HCT116 (cell line): Measurements from ENCODE around the gene GRM3. TPM values are rescaled to one million over a fixed set of nuclear protein-coding genes. Genes with fewer than 3 reads are reported as not detected.

Experiments used
- ATAC-seq: fragments of 200-7000 bp; cut with Tn5 transposase; 2 replicates; pipeline ENCODE4 v1.9.1; 2020; ENCODE audit warnings: mild to moderate bottlenecking, moderate library complexity
- BruUV-seq: library from RNA; stranded (reverse); fragments of 400-500 nt; replicated peaks from 2 replicates; lab custom pipeline; 2021; lab: Mats Ljungman, UMichigan
- CTCF ChIA-PET: fragments of 300-600 bp; sonication (Branson Sonifier 250); formaldehyde crosslinking; loops from one replicate; lab custom pipeline; 2021; ENCODE audit warnings: antibody characterized with exemption; lab: Charles Lee
- POLR2A ChIA-PET: fragments of 300-600, 350-600 bp; sonication (Branson Sonifier 250); formaldehyde crosslinking; loops from one replicate; lab custom pipeline; 2021; ENCODE audit warnings: antibody characterized with exemption; lab: Charles Lee
- RAD21 ChIA-PET, 2 experiments: fragments of 300-600 bp; sonication (Branson Sonifier 250); formaldehyde crosslinking; loops; one replicate each; lab custom pipeline; 2023; ENCODE audit warnings: low total read pairs in 2 of 2; ENCODE audit not compliant: uncharacterized antibody in 2 of 2, unreplicated experiment in 2 of 2, low non-redundant PET in 1 of 2; lab: Charles Lee
- DNase-seq: peaks from one replicate; pipeline ENCODE4 v3.0.0-alpha.2; 2010; ENCODE audit warnings: low read depth, low spot score
- H2AFZ ChIP-seq: fragments of 200-600 bp; shearing (Covaris generic), sonication (generic); 2 replicates; pipeline ENCODE4 v1.6.1; 2017; ENCODE audit warnings: low read depth, mixed run types, mixed read lengths, antibody characterized with exemption, low read length; ENCODE audit not compliant: poor library complexity, severe bottlenecking
- H3K27ac ChIP-seq: 2 replicates; pipeline ENCODE4 v1.5.1; 2012; ENCODE audit warnings: low read depth, low read length
- H3K27me3 ChIP-seq: fragments of 200-600 bp; sonication (generic); 2 replicates; pipeline ENCODE4 v1.6.1; 2016; ENCODE audit warnings: mixed run types, low read length, mixed read lengths; ENCODE audit not compliant: insufficient read depth
- H3K36me3 ChIP-seq, 2 experiments: fragments of 200-500 bp in 1 of 2; fragments of 200-600 bp in 1 of 2; sonication (Bioruptor generic) in 1 of 2; sonication (generic) in 1 of 2; 2 replicates each; pipeline versions ENCODE4 v1.5.1 to v1.6.1; 2014 to 2016; ENCODE audit warnings: low read length in 2 of 2, inconsistent platforms in 1 of 2, mixed read lengths in 1 of 2, mixed run types in 1 of 2; ENCODE audit not compliant: insufficient read depth in 2 of 2, control insufficient read depth in 1 of 2
- H3K4me1 ChIP-seq, 2 experiments: fragments of 200-600 bp in 1 of 2; sonication (generic) in 1 of 2; 2 replicates each; pipeline versions ENCODE4 v1.5.1 to v1.6.1; 2012 to 2017; ENCODE audit warnings: low read length in 2 of 2, inconsistent platforms in 1 of 2, mild to moderate bottlenecking in 1 of 2, mixed read lengths in 1 of 2, mixed run types in 1 of 2, moderate library complexity in 1 of 2; ENCODE audit not compliant: insufficient read depth in 2 of 2, control insufficient read depth in 1 of 2
- H3K4me2 ChIP-seq: fragments of 200-600 bp; sonication (generic); 2 replicates; pipeline ENCODE4 v1.6.1; 2017; ENCODE audit warnings: mixed run types, low read length, mixed read lengths
- H3K4me3 ChIP-seq, 2 experiments: fragments of 200-600 bp in 1 of 2; sonication (generic) in 1 of 2; replicated peaks in 1 of 2; 2 replicates each; pipeline ENCODE4 v1.5.1; 2011 to 2016; ENCODE audit warnings: low read length in 2 of 2, control low read depth in 1 of 2, low read depth in 1 of 2, mild to moderate bottlenecking in 1 of 2, mixed read lengths in 1 of 2, mixed run types in 1 of 2
- H3K79me2 ChIP-seq: fragments of 200-600 bp; sonication (generic); 2 replicates; pipeline ENCODE4 v1.6.1; 2017; ENCODE audit warnings: mild to moderate bottlenecking, mixed run types, low read length, moderate library complexity, mixed read lengths; ENCODE audit not compliant: insufficient read depth
- H3K9ac ChIP-seq: fragments of 200-600 bp; sonication (generic); 2 replicates; pipeline ENCODE4 v1.6.1; 2016; ENCODE audit warnings: low read length, mixed read lengths
- H3K9me2 ChIP-seq: fragments of 200-600 bp; sonication (generic), shearing (Covaris generic); 2 replicates; pipeline ENCODE4 v1.6.1; 2017; ENCODE audit warnings: mixed run types, mild to moderate bottlenecking, moderate library complexity; ENCODE audit not compliant: insufficient read depth
- H3K9me3 ChIP-seq, 2 experiments: fragments of 200-500 bp in 1 of 2; fragments of 200-600 bp in 1 of 2; sonication (Bioruptor generic) in 1 of 2; sonication (generic) in 1 of 2; 2 replicates each; pipeline ENCODE4 v1.6.1; 2014 to 2017; ENCODE audit warnings: low read length in 2 of 2, mixed read lengths in 2 of 2, inconsistent platforms in 1 of 2, low read depth in 1 of 2, mild to moderate bottlenecking in 1 of 2, mixed run types in 1 of 2, moderate library complexity in 1 of 2; ENCODE audit not compliant: control insufficient read depth in 1 of 2, insufficient read depth in 1 of 2
- H4K20me1 ChIP-seq: fragments of 200-600 bp; sonication (generic), shearing (Covaris generic); 2 replicates; pipeline ENCODE4 v1.6.1; 2017; ENCODE audit warnings: mixed run types, mild to moderate bottlenecking, moderate library complexity; ENCODE audit not compliant: insufficient read depth
- CBX3 ChIP-seq: IDR thresholded peaks from 2 replicates; pipeline ENCODE4 v1.6.1; 2012; ENCODE audit warnings: low read depth
- CEBPB ChIP-seq: IDR thresholded peaks from 2 replicates; pipeline ENCODE4 v1.6.1; 2012; ENCODE audit warnings: low read depth
- CTCF ChIP-seq, 3 experiments: fragments of 200-600 bp in 1 of 3; sonication (generic) in 1 of 3; IDR thresholded peaks in 2 of 3; conservative IDR thresholded peaks in 1 of 3; 2 replicates each; pipeline ENCODE4 v1.5.1; 2012 to 2017; ENCODE audit warnings: low read depth in 2 of 3, low read length in 2 of 3, antibody characterized with exemption in 1 of 3, borderline replicate concordance in 1 of 3, control low read depth in 1 of 3, mild to moderate bottlenecking in 1 of 3, mixed read lengths in 1 of 3, mixed run types in 1 of 3, moderate library complexity in 1 of 3; ENCODE audit not compliant: insufficient read depth in 1 of 3
- ELF1 ChIP-seq: IDR thresholded peaks from 2 replicates; pipeline ENCODE4 v1.6.1; 2012; ENCODE audit warnings: low read depth, borderline replicate concordance
- EZH2 ChIP-seq: fragments of 200-600 bp; sonication (generic); IDR thresholded peaks from 2 replicates; pipeline ENCODE4 v1.6.1; 2017; ENCODE audit warnings: antibody characterized with exemption, mixed run types
- EZH2phosphoT487 ChIP-seq: fragments of 200-600 bp; IDR thresholded peaks from 2 replicates; pipeline ENCODE4 v1.6.1; 2018; ENCODE audit warnings: antibody characterized with exemption, borderline replicate concordance
- FOSL1 ChIP-seq: IDR thresholded peaks from 2 replicates; pipeline ENCODE4 v1.6.1; 2012; ENCODE audit warnings: low read depth
- JUND ChIP-seq: IDR thresholded peaks from 2 replicates; pipeline ENCODE4 v1.6.1; 2012
- MAX ChIP-seq: IDR thresholded peaks from 2 replicates; pipeline ENCODE4 v1.6.1; 2012
- POLR2A ChIP-seq: IDR thresholded peaks from 2 replicates; pipeline ENCODE4 v1.7.0; 2011; ENCODE audit warnings: borderline replicate concordance; ENCODE audit not compliant: insufficient read depth, insufficient read length; ENCODE audit errors: extremely low read depth
- POLR2AphosphoS5 ChIP-seq: IDR thresholded peaks from 2 replicates; pipeline ENCODE4 v1.6.1; 2011; ENCODE audit warnings: mild to moderate bottlenecking, low read depth, low read length, moderate library complexity
- RAD21 ChIP-seq: IDR thresholded peaks from 2 replicates; pipeline ENCODE4 v1.6.1; 2012; ENCODE audit warnings: low read depth, mild to moderate bottlenecking
- SIN3A ChIP-seq: IDR thresholded peaks from 2 replicates; pipeline ENCODE4 v1.6.1; 2012; ENCODE audit warnings: low read depth
- SRF ChIP-seq: IDR thresholded peaks from 2 replicates; pipeline ENCODE4 v1.6.1; 2012; ENCODE audit warnings: low read depth
- ZBTB33 ChIP-seq: IDR thresholded peaks from 2 replicates; pipeline ENCODE4 v1.6.1; 2011; ENCODE audit warnings: mild to moderate bottlenecking, low read length, moderate library complexity; ENCODE audit not compliant: insufficient replicate concordance; ENCODE audit errors: extremely low read depth
- ZFX ChIP-seq: fragments of 450-650 bp; IDR thresholded peaks from 2 replicates; pipeline ENCODE4 v1.6.1; 2017
- ZNF274 ChIP-seq: fragments of 200-500 bp; sonication (Bioruptor generic); IDR thresholded peaks from 2 replicates; pipeline ENCODE4 v1.6.1; 2014; ENCODE audit warnings: mild to moderate bottlenecking, low read depth, low read length, inconsistent platforms
- intact Hi-C: fragments of 100-400 bp; cut with micrococcal nuclease; formaldehyde crosslinking; loops from 2 replicates; pipeline ENCODE4 v1.10.0; 2022
- total RNA-seq: library from RNA; stranded (reverse); gene quantifications from one replicate; pipeline ENCODE4 v1.2.1, GENCODE V29; 2021; ENCODE audit not compliant: unreplicated experiment

GRM3 gene
- total RNA-seq, 1 experiment from 2014 or later, result not detected

- H2AFZ ChIP-seq, result no peak overlapping the region
- POLR2A ChIA-PET, result no interaction called here
- H3K27ac ChIP-seq, result no peak overlapping the region
- H3K79me2 ChIP-seq, result no peaks in the 10 kb centered on the region
- H3K4me2 ChIP-seq, result no peak overlapping the region
- no peaks in the 10 kb centered on the region for H3K9me2 ChIP-seq
- no peaks in the 10 kb centered on the region for H3K36me3 ChIP-seq
- no peak for TF ChIP-seq ZBTB33
- no peak for TF ChIP-seq ZFX
- TF ChIP-seq ELF1, result no peak
- TF ChIP-seq CBX3, result no peak
- TF ChIP-seq MAX, result no peak
- TF ChIP-seq POLR2A, result no peak
- no peak for TF ChIP-seq EZH2
- no peak for TF ChIP-seq EZH2phosphoT487
- TF ChIP-seq JUND, result no peak
- no peak for TF ChIP-seq POLR2AphosphoS5
- TF ChIP-seq FOSL1, result no peak
- TF ChIP-seq SRF, result no peak
- TF ChIP-seq ZNF274, result no peak
- TF ChIP-seq SIN3A, result no peak
- TF ChIP-seq CEBPB, result no peak
- no peak for TF ChIP-seq CTCF (IDR thresholded peaks at IDR 0.05 in 2 of 3, conservative IDR thresholded peaks at IDR 0.05 in 1 of 3; ENCODE audit: borderline replicate concordance in 1 of 3, insufficient read depth in 1 of 3, low read depth in 2 of 3, low read length in 2 of 3)
- no peak for TF ChIP-seq RAD21
- TF ChIP-seq, all 23 proteins: peak for 0
- no peaks in the 10 kb centered on the region for H4K20me1 ChIP-seq
- no peaks in the 10 kb centered on the region for H3K9me3 ChIP-seq
- RAD21 ChIA-PET, result no interaction called here
- no TSS peak for BruUV-seq
- no peak overlapping the region for H3K4me3 ChIP-seq
- H3K27me3 ChIP-seq, result no peaks in the 10 kb centered on the region; the same call in 1 of the 2 replicates
- no peaks in the 10 kb centered on the region for H3K4me1 ChIP-seq
- DNase-seq (no peak), ATAC-seq (no peak)
- intact Hi-C loops, result no loop called here
- no peak overlapping the region for H3K9ac ChIP-seq
- CTCF ChIA-PET, result no interaction called here
Observed at GRCh38 chr7:86826948-86827347, 183.2 kb downstream of the GRM3 start.
